AG04450 (cell line): Measurements from ENCODE around the gene USP2. TPM values are rescaled to one million over a fixed set of nuclear protein-coding genes. Genes with fewer than 3 reads are reported as not detected.

Experiments
- CTCF ChIA-PET: fragments of 300-600, 350-600 bp; formaldehyde crosslinking; extraction: SDS; loops from one replicate; lab custom pipeline; 2022; ENCODE audit warnings: antibody characterized with exemption, inconsistent platforms; lab: Charles Lee
- POLR2A ChIA-PET: fragments of 350-600 bp; formaldehyde crosslinking; extraction: SDS; loops from one replicate; lab custom pipeline; 2021; ENCODE audit warnings: antibody characterized with exemption, inconsistent platforms; lab: Yijun Ruan, JAX
- DNase-seq: peaks from one replicate; pipeline ENCODE4 v3.0.0-alpha.2; 2011; ENCODE audit warnings: low read depth, low spot score
- H3K27ac ChIP-seq: one replicate; pipeline ENCODE4 v1.5.1; 2012; ENCODE audit warnings: low read depth, low read length, control low read depth
- H3K27me3 ChIP-seq: one replicate; pipeline ENCODE4 v1.6.0; 2012; ENCODE audit warnings: low read length; ENCODE audit not compliant: control insufficient read depth, insufficient read depth
- H3K4me3 ChIP-seq: 2 replicates; pipeline ENCODE4 v1.5.1; 2011; ENCODE audit warnings: mild to moderate bottlenecking, low read depth, low read length, control low read depth
- H3K9me3 ChIP-seq: 2 replicates; pipeline ENCODE4 v1.5.1; 2012; ENCODE audit warnings: low read length; ENCODE audit not compliant: control insufficient read depth, insufficient read depth
- polyA plus RNA-seq: library from polyadenylated mRNA; depleted of rRNA; stranded (reverse); fragments of >200 nt; gene quantifications from 2 replicates; pipeline ENCODE4 v1.2.3, GENCODE V29; 2011
- TF ChIP-seq, protein P1 (sequence below): IDR thresholded peaks from 2 replicates; pipeline ENCODE4 v1.5.1; 2011; ENCODE audit warnings: low read depth, low read length, control low read depth, inconsistent platforms

The USP2 gene
- polyA plus RNA-seq, 1 experiment = 0.32 TPM

DNA sequence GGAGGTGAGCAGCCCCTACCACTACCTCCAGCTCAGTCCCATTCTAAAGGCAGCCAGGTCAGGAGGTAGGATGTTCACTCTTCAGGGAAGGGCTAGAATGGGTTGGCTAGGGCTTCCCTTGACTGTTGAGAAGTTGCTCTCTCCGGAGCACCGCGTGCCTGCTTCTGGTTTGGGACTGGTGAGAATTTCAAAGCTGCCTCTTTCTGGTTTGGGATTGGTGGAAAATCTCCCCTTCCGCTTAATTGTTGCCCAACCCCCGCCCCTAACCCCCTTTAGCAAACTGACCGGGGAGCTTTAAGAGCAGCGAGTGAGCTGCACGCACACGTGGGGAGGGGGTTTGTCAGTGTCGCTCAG lies 686 bp downstream of the USP2 start:
- peak overlapping the region; percentile 68 for H3K4me3 ChIP-seq

GRCh38 chr11:119380160-119380826 lies 1.2 kb downstream of the USP2 start:
- no peak for DNase-seq
- ChIA-PET CTCF (interaction anchor here (1.0 to 5.7 kb wide), 16 partner anchors 11 to 98 kb away, joined by 3 to 48 read pairs (median 7); partner anchors contain the start of gene C1QTNF5), POLR2A (no interaction called here)
- Histone ChIP-seq H3K4me3 (no peak overlapping the region), H3K27ac (no peak overlapping the region), H3K27me3 (peaks cover 15% of the 10 kb centered on the region), H3K9me3 (no peaks in the 10 kb centered on the region)
- TF ChIP-seq, protein P1, sequence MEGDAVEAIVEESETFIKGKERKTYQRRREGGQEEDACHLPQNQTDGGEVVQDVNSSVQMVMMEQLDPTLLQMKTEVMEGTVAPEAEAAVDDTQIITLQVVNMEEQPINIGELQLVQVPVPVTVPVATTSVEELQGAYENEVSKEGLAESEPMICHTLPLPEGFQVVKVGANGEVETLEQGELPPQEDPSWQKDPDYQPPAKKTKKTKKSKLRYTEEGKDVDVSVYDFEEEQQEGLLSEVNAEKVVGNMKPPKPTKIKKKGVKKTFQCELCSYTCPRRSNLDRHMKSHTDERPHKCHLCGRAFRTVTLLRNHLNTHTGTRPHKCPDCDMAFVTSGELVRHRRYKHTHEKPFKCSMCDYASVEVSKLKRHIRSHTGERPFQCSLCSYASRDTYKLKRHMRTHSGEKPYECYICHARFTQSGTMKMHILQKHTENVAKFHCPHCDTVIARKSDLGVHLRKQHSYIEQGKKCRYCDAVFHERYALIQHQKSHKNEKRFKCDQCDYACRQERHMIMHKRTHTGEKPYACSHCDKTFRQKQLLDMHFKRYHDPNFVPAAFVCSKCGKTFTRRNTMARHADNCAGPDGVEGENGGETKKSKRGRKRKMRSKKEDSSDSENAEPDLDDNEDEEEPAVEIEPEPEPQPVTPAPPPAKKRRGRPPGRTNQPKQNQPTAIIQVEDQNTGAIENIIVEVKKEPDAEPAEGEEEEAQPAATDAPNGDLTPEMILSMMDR = no peak

More for the DNA sequence above, 686 bp downstream of the USP2 start:
- DNase-seq = no peak
- ChIA-PET CTCF (interaction anchor here (0.5 to 5.7 kb wide), 23 partner anchors 10 to 1030 kb away, joined by 3 to 48 read pairs (median 6); partner anchors contain the start of gene C1QTNF5), POLR2A (interaction anchor here (1.2 kb wide), 1 partner anchor 94 kb away, joined by 4 read pairs; no protein-coding TSS in a partner anchor)
- TF ChIP-seq, protein P1 = no peak
- Histone ChIP-seq H3K27ac (no peak overlapping the region), H3K27me3 (peaks cover 15% of the 10 kb centered on the region), H3K9me3 (no peaks in the 10 kb centered on the region)

GRCh38 chr11:119378851-119379465 lies 2.5 kb downstream of the USP2 start:
- H3K27me3 ChIP-seq = peaks cover 11% of the 10 kb centered on the region
- TF ChIP-seq, protein P1 = no peak
- H3K27ac ChIP-seq = no peak overlapping the region
- CTCF ChIA-PET = interaction anchor here (0.5 to 5.7 kb wide), 6 partner anchors 14 to 96 kb away, joined by 3 to 48 read pairs (median 8); partner anchors contain the start of gene C1QTNF5
- POLR2A ChIA-PET = no interaction called here
- no peak overlapping the region for H3K4me3 ChIP-seq
- no peak for DNase-seq
- no peaks in the 10 kb centered on the region for H3K9me3 ChIP-seq

DNA sequence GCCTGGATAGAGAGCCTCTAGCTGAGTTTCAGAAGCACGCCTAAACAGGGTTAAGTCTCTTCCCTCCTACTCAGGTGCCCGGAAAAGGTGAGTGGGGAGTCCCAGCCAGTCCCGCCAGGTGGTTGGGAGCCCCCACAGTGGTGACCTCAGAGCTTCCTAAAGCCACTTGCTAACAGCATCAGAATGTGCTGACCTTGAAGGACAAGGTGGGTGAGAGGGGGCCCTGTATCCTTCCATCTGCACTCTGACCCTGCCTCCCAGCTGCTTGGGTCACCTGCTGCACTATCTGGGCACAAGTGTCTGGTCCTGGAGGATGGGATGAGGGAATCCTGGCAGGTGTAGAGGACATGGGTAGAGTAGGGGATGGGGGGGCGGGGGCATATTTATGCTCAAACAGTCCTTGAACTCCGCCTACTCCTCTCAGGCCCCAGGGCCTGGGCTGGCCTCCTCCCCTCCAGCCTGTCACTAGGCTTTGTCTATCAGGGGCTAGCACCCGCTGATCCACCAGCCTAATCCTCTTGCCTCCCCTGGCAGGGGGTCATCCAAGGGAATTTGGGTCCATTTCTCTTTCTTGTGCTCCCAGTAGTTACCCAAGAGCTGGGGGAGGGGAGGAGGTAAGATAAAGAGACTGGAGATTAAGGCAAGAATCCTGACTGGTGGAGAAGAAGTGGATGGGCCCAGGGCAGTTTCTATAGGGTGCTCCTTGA lies 3.4 kb downstream of the USP2 start:
- CTCF ChIA-PET = interaction anchor here (1.5 to 5.9 kb wide), 5 partner anchors 14 to 96 kb away, joined by 5 to 74 read pairs (median 11); partner anchors contain the start of gene C1QTNF5
- Histone ChIP-seq H3K27me3 (peaks cover 3% of the 10 kb centered on the region), H3K9me3 (no peaks in the 10 kb centered on the region), H3K27ac (no peak overlapping the region), H3K4me3 (no peak overlapping the region)
- no peak for DNase-seq
- TF ChIP-seq, protein P1 = no peak
- POLR2A ChIA-PET = interaction anchor here (0.6 kb wide), 1 partner anchor 25 kb away, joined by 4 read pairs; no protein-coding TSS in a partner anchor
